Lower leg skin (tissue), 3 donors: ENCODE measurements around the gene PTPN3.

ENCODE experiments used
- POLR2A ChIP-seq, 2 donors: fragments of 450-650 bp; IDR thresholded peaks; one replicate each; pipeline ENCODE4 v1.6.1; 2016 to 2017; ENCODE audit warnings: antibody characterized with exemption in 2 of 2, mild to moderate bottlenecking in 1 of 2, moderate library complexity in 1 of 2
- TF ChIP-seq, protein P1 (sequence below), 3 donors: fragments of 450-650 bp; IDR thresholded peaks; one replicate each; pipeline ENCODE4 v1.5.1; 2016; ENCODE audit warnings: antibody characterized with exemption in 3 of 3, mild to moderate bottlenecking in 3 of 3, moderate library complexity in 2 of 3

DNA sequence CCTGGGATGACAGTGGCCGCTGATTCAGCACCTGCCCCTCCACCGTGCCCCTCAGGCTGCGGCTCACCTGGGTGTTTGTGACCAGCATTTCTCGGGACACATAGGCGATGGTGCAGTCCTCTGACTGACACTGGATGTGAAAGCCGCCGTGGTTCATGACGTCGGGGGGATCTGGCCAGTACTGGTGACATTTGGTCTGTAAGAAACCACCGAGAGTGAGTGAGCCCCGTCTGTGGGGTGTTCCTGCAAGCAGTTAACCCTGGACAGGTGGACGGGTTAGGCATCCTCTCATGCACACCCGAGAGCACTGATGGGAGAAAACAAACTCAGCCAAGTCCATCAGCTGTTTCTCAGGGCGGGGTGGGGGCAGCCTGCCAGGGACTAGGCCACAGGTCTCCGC, 114.8 kb downstream of the PTPN3 start:
- TF ChIP-seq, protein P1, sequence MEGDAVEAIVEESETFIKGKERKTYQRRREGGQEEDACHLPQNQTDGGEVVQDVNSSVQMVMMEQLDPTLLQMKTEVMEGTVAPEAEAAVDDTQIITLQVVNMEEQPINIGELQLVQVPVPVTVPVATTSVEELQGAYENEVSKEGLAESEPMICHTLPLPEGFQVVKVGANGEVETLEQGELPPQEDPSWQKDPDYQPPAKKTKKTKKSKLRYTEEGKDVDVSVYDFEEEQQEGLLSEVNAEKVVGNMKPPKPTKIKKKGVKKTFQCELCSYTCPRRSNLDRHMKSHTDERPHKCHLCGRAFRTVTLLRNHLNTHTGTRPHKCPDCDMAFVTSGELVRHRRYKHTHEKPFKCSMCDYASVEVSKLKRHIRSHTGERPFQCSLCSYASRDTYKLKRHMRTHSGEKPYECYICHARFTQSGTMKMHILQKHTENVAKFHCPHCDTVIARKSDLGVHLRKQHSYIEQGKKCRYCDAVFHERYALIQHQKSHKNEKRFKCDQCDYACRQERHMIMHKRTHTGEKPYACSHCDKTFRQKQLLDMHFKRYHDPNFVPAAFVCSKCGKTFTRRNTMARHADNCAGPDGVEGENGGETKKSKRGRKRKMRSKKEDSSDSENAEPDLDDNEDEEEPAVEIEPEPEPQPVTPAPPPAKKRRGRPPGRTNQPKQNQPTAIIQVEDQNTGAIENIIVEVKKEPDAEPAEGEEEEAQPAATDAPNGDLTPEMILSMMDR (IDR thresholded peaks at IDR 0.05): no peak
- TF ChIP-seq POLR2A (IDR thresholded peaks at IDR 0.05): no peak
